ENCODE results near the gene CADPS2.

The CADPS2 gene

DNA sequence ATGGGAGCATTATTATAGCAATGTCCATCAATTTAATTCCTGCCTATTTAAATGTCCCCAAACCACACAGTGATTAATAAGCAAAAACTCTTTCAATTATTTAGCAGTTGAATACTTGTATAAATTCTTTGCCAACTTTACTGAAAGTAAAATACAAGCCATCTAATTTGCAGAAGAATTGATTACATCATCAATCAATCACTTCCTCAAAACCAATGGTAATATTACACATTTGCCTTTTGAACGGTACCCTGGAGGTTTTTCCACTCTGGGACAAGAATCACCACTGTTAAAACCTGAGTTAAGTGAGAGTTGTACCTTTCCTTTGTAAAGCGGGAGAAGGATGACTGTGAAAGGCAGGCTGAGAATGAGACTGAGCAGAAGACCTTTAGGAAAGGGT is 280.3 kb downstream of the CADPS2 start:
- no peak for DNase-seq (ENCODE audit: low read depth, low spot score)

- DNase-seq (ENCODE audit: low read depth, low spot score), result no peak
These were observed 282.0 kb downstream of the CADPS2 start for GRCh38 chr7:122604251-122604650.

- DNase-seq (ENCODE audit: low read depth, low spot score), result no peak
These were observed 283.5 kb downstream of the CADPS2 start for GRCh38 chr7:122602800-122603199.

DNA sequence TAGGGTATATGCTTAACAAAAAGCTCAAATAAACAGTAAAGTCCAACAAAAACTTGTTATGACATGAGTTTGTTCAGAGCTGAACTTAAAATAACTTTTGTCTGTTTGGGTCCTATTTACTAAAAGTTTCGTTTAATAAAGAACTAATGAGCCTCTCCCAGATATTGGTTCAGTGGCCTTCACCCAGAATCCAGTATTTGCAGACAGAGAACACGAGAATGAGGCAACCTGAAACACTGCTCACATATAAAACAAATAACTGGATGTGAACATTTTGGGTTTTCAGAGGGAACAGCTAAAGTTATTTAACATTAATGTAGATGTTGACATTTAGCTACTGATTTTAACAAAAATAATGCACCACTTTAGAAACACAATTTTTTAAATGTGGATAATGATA is 285.6 kb downstream of the CADPS2 start:
- DNase-seq (ENCODE audit: low read depth, low spot score), result no peak

DNA sequence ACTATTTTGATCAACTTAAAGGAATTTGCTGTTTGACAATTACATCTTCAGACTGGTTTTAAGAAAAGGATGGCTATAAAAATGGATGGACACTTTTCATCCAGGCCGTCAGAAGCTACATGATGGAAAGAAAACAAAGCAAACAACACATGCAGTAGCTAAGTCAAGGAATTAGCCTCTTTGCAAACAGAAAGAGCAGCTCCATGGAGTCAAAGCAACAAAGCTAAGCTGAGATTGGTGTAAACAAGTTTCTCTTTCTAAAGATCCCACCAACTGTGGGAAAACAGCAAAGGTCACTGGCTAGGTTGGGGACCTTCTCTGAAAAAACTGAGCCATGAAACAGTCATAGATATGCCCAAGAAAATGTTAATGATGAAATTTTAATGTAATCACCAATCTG is 286.2 kb downstream of the CADPS2 start:
- DNase-seq (ENCODE audit: low read depth, low spot score), result no peak

DNA sequence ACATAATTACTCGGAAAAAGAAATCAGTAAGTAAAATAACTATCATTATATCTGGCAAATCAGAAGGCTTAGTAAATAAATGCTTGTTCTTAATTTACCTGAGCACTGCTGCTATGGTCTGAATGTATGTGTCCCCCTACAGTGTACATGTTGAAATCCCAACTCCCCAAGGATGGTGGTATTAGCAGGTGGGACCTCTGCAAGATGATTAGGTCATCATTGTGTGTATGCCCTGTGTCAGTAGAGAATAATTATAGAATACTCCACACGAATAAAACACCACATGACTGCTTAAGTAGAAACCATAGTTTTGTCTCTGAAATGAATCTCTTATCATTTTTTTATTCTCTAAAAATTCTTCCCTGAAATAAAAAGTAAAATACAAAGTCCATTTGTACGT is 289.0 kb downstream of the CADPS2 start:
- no peak for DNase-seq (ENCODE audit: low read depth, low spot score)

DNA sequence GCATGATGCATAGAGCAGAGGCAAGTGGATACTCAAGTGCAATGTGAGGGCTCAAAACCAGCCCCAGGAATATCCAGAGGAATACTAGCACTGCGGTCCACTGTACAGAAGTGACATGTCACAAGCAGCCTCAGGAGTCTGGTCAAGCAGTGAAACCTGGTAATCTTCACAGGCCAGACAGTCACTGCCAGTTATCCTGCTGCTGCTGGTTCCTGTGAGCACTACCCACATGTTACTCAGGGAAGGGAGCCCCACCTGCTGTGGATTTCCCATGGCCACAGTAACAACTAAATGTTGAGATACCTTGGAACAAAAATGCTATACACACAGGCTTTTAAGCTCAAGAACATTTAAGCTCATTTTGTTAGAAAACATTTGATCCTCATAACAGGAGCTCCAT is 290.4 kb downstream of the CADPS2 start:
- DNase-seq (ENCODE audit: low read depth, low spot score), result no peak

DNA sequence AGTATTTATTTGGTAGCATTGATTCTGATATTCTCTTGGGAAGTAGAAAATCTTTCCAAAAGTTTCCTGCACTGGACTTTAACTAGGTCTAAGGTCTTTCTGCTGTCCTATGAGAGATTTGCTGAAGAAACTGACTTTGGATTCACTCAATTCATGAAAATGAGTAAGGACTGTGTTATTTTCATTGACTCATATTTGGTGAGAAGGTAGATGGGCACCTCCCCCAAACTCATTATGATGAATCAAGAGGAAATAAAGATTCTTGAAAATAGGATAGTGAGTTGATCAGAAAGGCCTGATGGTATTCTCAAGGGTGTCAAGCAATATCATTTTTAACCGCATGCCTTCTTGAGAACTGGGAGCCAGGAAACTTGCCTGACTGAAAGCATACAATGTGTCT is 297.6 kb downstream of the CADPS2 start:
- DNase-seq (ENCODE audit: low read depth, low spot score), result no peak

- no peak for DNase-seq (ENCODE audit: low read depth, low spot score)
These were observed 301.5 kb downstream of the CADPS2 start for GRCh38 chr7:122584676-122585251.

DNA sequence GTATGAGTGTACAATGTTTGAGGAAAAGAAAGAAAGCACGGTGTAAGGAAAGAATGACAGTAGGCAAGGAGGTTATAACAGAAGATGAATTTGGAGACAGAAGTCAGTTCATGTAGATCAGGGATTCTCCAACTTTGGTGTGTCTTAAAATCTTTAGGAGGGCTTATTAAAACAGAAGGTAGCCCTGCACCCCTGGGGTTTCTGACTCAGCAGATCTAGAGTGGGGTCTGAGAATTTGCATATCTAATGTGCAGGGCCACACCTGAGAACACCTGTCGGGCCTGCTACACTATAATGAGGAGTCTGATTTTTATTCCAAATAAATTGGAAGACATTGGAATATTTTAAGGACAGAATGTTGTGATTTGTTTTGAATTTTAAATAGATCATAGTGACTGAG is 307.9 kb downstream of the CADPS2 start:
- no peak for DNase-seq (ENCODE audit: low read depth, low spot score)

DNA sequence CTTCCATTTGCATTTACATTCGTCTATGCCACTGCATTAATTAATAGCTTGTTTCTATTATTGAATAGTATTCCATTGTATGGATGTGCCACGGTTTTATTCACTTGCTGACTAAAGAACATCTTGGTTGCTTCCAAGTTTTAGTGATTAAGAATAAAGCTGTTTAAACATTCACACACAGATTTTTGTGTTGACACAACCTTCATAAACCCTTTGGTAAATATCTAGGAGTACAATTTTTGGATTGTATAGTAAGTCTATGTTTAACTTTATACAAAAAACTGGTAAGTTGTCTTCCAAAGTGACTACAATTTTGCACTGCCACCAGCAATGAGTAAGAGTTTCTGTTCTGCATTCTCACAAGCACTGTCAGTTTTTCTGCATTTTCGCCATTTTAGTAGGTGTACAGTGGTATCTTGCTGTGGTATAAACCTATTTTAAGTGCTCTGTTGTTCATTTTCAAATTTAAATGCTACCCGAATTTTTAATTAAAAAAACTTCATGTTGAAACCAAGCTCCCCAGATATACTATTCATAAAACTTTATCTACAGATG is 308.7 kb downstream of the CADPS2 start:
- no peak for DNase-seq (ENCODE audit: low read depth, low spot score)

DNA sequence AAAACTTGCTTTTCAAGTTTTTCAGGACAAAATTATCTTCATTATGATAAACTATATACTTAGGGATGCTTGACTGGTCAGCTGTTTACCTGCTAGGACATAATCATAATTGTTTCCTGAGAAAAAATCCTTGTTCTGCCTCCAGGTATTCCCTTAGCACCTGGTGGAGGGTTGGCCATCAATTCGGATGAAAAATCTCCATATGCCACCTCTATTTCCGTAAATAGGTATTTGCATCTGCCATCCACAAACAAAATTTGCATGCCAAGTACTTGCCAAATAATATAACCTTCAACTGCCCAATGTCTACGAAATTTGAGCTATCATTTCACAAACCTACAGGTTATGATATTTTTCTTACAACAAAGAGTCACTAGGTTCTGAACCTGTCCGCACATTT is 313.6 kb downstream of the CADPS2 start:
- DNase-seq (ENCODE audit: low read depth, low spot score), result no peak

DNA sequence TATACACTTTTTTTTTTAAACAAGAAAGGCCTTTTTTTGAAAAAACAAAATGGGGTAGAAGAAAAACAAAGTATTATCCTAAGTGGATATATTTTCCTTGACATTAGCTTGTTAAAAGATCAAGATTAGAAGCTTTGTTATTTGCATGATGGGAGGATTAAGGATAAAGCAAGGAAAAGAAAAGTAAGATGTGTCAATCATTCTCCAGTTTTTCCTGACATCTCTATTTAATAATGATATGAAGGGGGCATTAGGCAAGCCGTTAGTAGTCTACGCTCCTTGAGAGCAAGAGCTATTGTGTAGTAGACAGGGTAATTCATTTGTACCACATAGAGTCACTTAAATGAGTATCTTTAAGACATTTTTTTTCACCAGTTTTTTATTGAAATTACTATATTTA is 324.9 kb downstream of the CADPS2 start:
- no peak for DNase-seq (ENCODE audit: low read depth, low spot score)

GRCh38 chr7:122556873-122557542 is 329.3 kb downstream of the CADPS2 start:
- DNase-seq (ENCODE audit: low read depth, low spot score), result no peak

DNA sequence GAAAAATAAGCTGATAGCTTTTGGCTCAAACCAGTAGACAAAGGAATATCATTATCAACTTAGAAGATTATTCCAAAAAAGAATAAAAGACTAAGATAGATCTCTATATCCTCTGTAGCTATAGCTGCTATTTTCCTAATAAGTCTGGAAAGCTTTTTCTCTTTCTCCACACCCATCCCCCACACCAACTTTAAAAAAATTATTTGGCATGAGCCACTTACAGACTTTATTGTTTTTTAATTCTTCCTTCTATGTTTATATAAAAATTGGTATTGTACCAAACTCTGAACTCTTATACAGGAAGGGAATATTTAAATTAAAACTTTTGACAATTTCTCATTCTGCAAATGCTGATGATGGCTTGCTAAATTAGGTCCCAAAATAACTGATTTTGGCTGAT is 330.0 kb downstream of the CADPS2 start:
- no peak for DNase-seq (ENCODE audit: low read depth, low spot score)

GRCh38 chr7:122553761-122554160 is 332.5 kb downstream of the CADPS2 start:
- DNase-seq (ENCODE audit: low read depth, low spot score), result no peak

GRCh38 chr7:122552769-122553168 is 333.5 kb downstream of the CADPS2 start:
- no peak for DNase-seq (ENCODE audit: low read depth, low spot score)

GRCh38 chr7:122550545-122550944 is 335.7 kb downstream of the CADPS2 start:
- DNase-seq (ENCODE audit: low read depth, low spot score), result no peak

DNA sequence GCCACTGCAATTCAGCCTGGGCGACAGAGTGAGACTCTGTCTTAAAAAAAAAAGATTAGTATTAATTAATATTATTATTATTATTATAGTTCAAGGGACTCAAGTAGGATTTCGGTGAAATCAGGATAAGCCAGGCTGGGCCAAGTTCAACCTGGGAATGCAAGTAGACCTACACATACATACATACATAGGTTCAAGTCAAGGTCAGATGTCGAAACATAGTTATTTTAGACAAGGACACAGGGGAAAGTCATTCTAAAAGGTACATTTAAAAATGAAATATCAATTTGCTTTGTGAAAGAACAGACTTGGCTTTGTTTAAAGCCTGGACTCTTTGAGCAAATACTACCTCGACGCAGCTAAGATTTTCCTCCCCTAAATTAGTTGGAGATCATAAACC is 336.7 kb downstream of the CADPS2 start:
- DNase-seq (ENCODE audit: low read depth, low spot score), result no peak

DNA sequence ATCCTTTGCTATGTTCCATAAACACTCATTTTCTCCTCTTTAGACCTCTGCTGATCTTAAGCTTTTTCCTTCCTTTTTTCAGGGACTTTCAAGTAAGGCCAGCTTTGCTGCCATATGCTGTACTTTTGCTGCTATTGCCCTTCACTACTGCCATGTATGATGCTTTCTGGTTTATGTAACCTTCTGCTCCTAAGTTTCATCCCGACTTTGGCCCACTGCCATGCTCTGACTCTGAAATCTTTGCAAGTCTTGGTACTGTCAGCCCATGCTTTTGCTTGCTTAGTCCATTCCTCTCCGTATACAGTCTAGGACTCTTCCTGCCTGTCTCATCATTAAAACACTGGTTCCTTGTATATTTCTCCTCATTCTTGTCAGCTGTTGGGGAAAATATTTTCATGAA is 339.8 kb downstream of the CADPS2 start:
- no peak for DNase-seq (ENCODE audit: low read depth, low spot score)

GRCh38 chr7:122544463-122544862 is 341.8 kb downstream of the CADPS2 start:
- no peak for DNase-seq (ENCODE audit: low read depth, low spot score)

DNA sequence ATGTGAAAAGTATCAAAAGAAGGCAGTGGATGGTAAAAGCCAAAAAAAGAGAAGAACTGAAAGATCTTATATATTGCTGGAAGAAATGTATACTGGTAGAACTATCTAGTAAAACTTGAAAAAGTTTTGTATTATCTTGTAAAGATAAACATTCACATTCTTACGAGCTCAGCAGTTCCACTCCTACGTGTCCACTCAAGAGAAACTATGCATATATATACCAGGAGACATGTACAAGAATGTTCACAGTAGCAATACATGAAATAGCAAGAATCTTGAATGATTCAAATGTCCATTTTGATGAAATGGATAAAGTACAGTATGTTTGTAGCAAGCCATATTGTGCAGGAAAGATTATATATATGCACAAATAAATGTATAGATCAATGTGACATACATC is 342.4 kb downstream of the CADPS2 start:
- no peak for DNase-seq (ENCODE audit: low read depth, low spot score)

GRCh38 chr7:122543166-122543565 is 343.1 kb downstream of the CADPS2 start:
- no peak for DNase-seq (ENCODE audit: low read depth, low spot score)

DNA sequence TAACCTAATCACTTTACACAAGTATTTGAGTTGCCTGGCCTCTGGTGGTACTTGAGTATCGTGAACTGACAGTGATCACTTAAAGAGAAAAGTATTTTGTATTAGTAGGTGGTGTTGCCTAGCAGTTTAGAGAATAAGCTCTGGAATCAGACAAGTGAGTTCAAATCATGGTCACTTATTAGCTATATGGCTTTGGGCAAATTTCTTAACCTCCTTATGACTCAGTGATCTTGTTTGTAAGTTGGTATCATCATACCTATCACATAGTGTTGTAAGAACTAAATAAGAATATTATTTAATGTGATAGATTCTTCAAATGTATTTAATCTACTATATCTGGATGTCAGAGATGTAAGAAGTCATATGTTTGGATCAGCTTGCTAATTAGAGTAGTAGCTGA is 351.2 kb downstream of the CADPS2 start:
- DNase-seq (ENCODE audit: low read depth, low spot score), result no peak
